ENCODE data around the gene BICDL2.

The BICDL2 gene

GRCh38 chr16:3007059-3007956 lies 29.4 kb downstream of the BICDL2 start:
- no peak for DNase-seq

DNA sequence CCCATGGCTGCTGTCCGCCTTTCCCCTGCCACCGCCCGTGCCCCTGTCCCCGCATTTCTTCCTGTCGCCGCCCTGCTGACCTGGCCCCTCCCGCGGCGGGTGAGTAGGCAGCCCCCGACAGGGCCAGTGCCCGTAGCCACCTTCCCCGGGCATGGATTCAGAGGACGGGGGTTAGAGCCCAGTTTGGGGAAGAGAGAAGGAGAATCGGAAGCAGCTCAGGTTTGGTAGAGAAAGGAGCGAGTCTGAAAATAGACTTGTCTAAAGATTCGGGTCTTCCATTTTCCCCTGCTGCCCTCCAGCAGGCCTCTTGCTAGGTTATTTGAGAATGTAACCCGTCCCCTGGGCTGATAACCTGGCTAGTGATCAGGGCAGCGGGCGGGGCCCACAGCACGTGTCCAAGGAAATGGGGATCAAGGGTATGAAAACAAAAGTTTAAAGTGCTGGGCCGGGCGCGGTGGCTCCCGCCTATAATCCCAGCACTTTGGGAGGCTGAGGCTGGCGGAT lies 31.9 kb downstream of the BICDL2 start:
- DNase-seq, result no peak

GRCh38 chr16:3004319-3004718 lies 32.4 kb downstream of the BICDL2 start:
- no peak for DNase-seq

DNA sequence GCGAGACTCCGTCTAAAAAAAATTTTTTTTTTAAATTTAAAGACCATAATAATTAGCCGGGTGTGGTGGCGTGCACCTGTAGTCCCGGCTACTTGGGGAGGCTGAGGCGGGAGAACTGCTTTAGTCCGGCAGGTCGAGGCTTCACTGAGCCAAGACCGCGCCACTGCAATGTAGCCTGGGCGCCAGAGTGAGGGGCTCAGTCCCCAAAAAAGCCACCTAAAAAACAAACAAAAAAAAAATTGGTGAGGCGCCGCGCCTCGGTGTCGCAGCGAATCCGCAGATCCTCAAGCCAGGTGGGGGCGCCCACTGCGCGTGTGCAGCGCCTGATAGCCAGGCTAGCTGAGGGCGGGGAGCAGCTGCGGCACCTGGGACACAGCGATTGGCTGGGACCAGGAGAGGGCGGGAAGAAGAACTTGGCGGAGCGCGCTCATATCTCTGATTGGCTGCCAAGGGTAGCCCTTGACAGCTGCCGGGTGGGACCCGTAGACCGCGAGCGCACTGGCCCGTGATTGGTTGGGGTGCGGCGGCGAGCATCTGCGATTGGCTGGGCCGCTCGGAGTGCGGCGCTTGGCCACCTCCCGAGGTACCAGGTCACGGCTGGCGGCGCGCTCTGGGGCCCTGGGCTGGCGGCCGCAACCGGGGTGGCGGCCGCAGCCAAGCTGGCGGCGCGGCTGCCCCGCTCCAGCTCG lies 33.0 kb downstream of the BICDL2 start:
- DNase-seq, result peak; percentile 90

- DNase-seq, result no peak
These were observed 35.4 kb downstream of the BICDL2 start for GRCh38 chr16:3001316-3001715.

DNA sequence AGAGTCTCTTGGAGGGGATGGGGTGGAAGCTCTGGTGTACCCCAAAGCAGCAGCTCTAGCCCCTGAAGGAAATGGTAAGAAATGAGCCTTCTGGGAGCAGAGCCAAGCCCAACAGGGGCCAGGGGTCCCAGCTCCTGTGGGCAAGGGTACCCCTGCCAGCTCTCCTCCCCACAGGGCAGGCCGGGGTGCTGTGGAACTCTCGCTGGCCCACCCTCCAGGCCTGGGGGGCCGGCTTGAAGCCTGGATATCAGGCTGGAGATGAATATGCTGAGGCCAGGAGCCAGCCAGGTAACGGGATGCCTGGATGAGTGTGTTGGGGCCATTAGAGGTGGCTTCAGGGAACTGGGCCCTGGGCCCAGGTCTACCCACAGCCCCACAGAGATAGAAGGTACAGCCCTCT lies 36.2 kb downstream of the BICDL2 start:
- DNase-seq, result no peak

GRCh38 chr16:2999929-3000328 lies 36.8 kb downstream of the BICDL2 start:
- no peak for DNase-seq

DNA sequence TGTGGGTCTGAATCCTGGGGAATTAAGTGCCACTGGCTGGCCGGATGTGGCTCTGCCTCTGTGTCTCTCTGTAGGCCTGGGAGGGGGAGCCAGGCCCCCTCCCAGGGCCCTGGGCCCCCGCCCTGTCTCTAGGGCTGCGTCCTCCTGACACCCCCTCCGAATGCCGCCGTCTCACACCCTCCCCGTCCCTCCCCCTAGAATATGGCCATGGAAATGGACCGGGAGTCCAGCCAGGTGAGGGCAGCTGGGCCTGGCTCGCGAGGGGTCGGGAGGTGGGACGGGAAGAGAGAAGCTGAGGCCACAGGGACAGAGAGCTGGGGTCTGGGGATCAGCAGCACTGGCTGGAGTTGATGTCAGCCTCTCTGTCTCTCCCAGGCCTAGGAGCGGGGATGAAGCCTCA lies 40.4 kb downstream of the BICDL2 start:
- no peak for DNase-seq

DNA sequence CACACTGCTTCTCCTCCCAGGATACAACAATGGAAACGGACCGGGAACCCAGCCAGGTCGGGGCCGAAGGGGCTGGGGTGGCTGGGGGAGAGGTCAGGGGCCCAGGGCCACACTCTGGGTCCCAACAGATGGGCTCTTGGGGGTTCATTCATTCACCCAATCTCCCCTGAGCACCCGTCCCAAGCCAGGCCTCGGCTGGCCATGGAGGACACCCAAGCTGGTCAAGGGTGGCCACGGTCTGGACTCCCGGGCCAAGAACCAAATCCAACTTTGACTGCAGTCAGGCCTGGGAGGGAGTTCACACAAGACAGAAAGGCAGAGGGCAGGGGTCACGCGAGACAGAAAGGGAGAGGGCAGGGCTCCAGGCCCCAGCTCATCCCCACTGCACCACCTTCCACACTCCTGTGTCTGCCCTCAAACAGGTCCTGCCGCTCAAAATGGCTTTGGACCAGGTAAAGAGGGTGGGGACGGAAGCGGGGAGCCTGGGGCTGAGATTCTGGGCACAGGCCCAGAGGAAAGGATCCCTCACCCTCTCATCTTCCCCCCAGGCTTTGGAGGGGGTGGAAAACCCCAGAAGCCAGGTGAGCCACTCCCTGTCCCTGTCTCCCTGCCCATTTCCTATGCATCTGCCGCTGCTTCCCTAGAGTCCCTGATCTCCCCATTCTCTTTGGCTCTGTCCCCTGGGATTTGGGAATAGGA lies 44.2 kb downstream of the BICDL2 start:
- DNase-seq, result no peak

GRCh38 chr16:2991566-2992261 lies 45.0 kb downstream of the BICDL2 start:
- DNase-seq, result no peak

DNA sequence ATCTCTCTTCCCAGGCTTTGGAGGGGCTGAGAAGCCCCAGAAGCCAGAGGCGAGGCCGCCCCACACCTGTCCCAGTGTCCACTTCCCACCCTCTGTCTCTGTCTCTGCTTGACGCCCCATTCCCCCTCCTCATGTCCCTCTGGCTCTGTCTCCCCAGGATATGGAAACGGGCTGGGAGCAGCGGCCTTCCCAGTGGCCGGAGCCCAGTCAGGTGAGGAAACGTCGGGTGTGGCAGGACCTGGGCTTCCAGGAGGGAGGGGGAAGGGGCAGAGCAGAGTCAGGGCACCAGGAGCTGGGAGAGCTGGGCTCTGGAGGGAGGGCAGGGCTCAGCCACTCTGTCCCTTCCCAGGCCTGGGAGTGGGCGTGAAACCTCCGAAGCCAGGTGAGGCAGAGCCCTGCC lies 45.9 kb downstream of the BICDL2 start:
- DNase-seq, result no peak

GRCh38 chr16:2988590-2989099 lies 48.1 kb downstream of the BICDL2 start:
- no peak for DNase-seq

DNA sequence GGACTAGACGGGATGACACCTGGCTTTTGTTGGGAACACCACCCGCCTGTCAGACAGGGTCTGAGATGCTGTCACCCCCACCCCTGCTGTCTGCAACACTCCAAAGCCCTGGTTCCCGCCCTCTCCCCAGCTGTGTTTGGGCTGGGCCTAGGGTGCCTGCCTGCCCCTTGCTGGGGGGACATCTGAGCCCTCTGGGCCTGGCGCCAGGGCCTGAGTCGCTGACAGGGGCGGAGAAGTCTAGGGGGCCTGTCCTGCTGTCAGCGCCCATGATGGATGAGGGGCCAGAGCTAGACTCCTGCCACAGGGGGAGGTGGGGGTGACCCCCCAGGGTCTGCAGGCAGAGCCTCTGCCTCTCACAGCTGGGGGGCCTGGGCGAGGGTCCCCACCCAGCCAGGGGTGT lies 48.9 kb downstream of the BICDL2 start:
- no peak for DNase-seq

DNA sequence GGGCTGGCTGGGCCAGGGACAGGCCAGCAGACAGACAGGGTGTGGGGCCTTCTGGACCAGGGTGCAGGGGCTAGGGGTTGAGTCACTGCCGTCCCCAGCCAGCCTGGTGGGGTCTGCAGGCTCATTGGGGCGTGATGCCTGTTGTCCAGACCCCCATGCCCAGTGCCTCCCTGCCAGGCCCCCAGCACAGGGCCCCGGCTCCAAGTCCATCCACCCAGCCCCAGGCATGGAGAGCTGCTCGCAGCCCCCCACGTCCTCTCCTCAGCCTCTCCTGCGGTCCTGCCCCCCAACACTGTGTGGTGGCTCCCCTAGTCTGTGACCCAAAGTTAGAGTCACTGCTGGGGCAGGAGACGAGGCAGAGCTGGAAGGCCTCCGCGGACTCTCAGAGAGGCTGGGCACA lies 49.5 kb downstream of the BICDL2 start:
- no peak for DNase-seq

- no peak for DNase-seq
These were observed 50.0 kb downstream of the BICDL2 start for GRCh38 chr16:2986623-2987188.

DNA sequence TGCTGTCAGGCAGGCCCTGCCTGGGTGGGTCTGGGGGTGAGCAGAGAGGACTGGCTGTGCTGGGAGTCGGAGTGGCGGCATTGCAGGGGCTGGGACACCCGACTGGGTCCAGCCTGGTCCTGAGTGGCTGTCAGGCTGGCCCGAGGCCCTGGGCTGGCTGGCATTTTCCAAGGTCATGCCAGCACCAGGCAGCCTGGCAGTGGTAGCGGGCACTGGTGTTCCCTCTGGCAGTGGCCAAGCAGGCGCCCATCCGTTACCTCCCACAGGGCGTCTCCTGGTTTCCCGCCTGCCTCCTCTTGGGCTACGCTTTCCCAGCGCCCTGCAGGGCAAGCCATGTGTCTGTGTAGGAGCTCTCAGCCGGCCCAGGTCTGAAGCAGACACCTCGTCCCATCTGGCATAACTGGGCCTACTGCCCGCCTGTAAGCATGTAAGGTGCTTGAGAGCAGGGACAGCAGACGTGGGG lies 50.8 kb downstream of the BICDL2 start:
- DNase-seq, result no peak

GRCh38 chr16:2985462-2985861 lies 51.3 kb downstream of the BICDL2 start:
- DNase-seq, result no peak

- peak; percentile 62 for DNase-seq
These were observed 53.0 kb downstream of the BICDL2 start for GRCh38 chr16:2983706-2984136.

GRCh38 chr16:2982402-2982801 lies 54.3 kb downstream of the BICDL2 start:
- DNase-seq, result no peak

GRCh38 chr16:2981899-2982250 lies 54.9 kb downstream of the BICDL2 start:
- no peak for DNase-seq

GRCh38 chr16:2981177-2981898 lies 55.4 kb downstream of the BICDL2 start:
- no peak for DNase-seq
